Heart left ventricle (tissue), 16 donors: ENCODE results near the gene CEP83. TPM values are rescaled to one million over a fixed set of nuclear protein-coding genes. Genes with fewer than 3 reads are reported as not detected.

Source experiments
- ATAC-seq, 4 donors: fragments of 200-7000 bp; cut with Tn5 transposase; one replicate each; pipeline ENCODE4 v1.9.1; 2020 to 2022; ENCODE audit warnings: moderate library complexity in 4 of 4, mild to moderate bottlenecking in 3 of 4, moderate number of reproducible peaks in 1 of 4
- DNase-seq, 5 donors: peaks; one replicate each; pipeline ENCODE4 v3.0.0-alpha.2; 2020
- H3K27ac ChIP-seq, 12 donors: fragments of 200-600 bp; sonication (generic) in 4 of 12; one replicate each; pipeline versions ENCODE4 v1.5.0 to v1.8.0; 2016 to 2022; ENCODE audit warnings: mild to moderate bottlenecking in 2 of 12
- H3K27me3 ChIP-seq, 9 donors: fragments of 200-600 bp; sonication (generic) in 2 of 9; one replicate each; pipeline versions ENCODE4 v1.5.1 to v1.8.0; 2016 to 2022; ENCODE audit warnings: mild to moderate bottlenecking in 3 of 9
- H3K36me3 ChIP-seq, 9 donors: fragments of 200-600 bp; sonication (generic) in 2 of 9; one replicate each; pipeline versions ENCODE4 v1.5.0 to v1.8.0; 2018 to 2022; ENCODE audit warnings: mild to moderate bottlenecking in 2 of 9
- H3K4me1 ChIP-seq, 12 donors: fragments of 200-600 bp; sonication (generic) in 4 of 12; one replicate each; pipeline versions ENCODE4 v1.5.0 to v1.8.0; 2016 to 2022; ENCODE audit warnings: mild to moderate bottlenecking in 3 of 12
- H3K4me3 ChIP-seq, 12 donors: fragments of 200-600 bp; sonication (generic) in 4 of 12; one replicate each; pipeline versions ENCODE4 v1.5.0 to v1.8.0; 2017 to 2022; ENCODE audit warnings: mild to moderate bottlenecking in 9 of 12, moderate library complexity in 4 of 12
- H3K9me3 ChIP-seq, 12 donors: fragments of 200-600 bp; sonication (generic) in 4 of 12; one replicate each; pipeline versions ENCODE4 v1.5.0 to v1.8.0; 2016 to 2022; ENCODE audit warnings: mild to moderate bottlenecking in 1 of 12
- POLR2A ChIP-seq, 2 donors: fragments of 450-650 bp; IDR thresholded peaks; one replicate each; pipeline ENCODE4 v1.6.1; 2017; ENCODE audit warnings: antibody characterized with exemption in 2 of 2, mild to moderate bottlenecking in 2 of 2, moderate library complexity in 2 of 2
- WGBS, 4 donors: extraction: QIAGEN DNeasy Blood & Tissue Kit in 2 of 4; methylation state at CpG; one replicate each; pipeline versions ENCODE4 v1.1.5 to v1.1.7; 2013 to 2018; 5-methylcytosine and 5-hydroxymethylcytosine counted together
- intact Hi-C, 10 donors: fragments of 100-400 bp; cut with DNase I; formaldehyde crosslinking; loops; one replicate each; pipeline versions ENCODE4 v1.11.1 to v1.14.2; 2022
- polyA plus RNA-seq, 2 donors: library from polyadenylated mRNA; stranded (reverse); fragments of 200-250 nt; gene quantifications; one replicate each; pipeline ENCODE4 v1.2.3, GENCODE V29; 2013
- total RNA-seq, 9 donors: library from RNA; depleted of rRNA in 2 of 9; stranded (reverse); fragments of >200 nt in 2 of 9; fragmentation: NEBNext Ultra II Directional in 3 of 9; extraction: Animal tissue kit (Norgen Biotek cat#: 25700) in 3 of 9; gene quantifications; one replicate each; pipeline versions ENCODE4 v1.1.0 to v1.2.4, GENCODE V29; 2016 to 2023
- TF ChIP-seq, protein P1 (sequence below), 12 donors: fragments of 200-600 bp; sonication (generic) in 4 of 12; IDR thresholded peaks; one replicate each; pipeline versions ENCODE4 v1.5.0 to v1.8.0; 2018 to 2022; ENCODE audit warnings: antibody characterized with exemption in 12 of 12, mild to moderate bottlenecking in 5 of 12
- donor health status: ischemic (EF 13 %, LVEDD 7.1; RV severe dilation, severe dysfunction).
- donor health status: healthy with polysubstance abuse.
- donor health status: DM: no; HTN: yes; CAD: no.
- donor health status: DM: no; HTN: no; CAD: no.
- donor health status: ischemic (EF 25% LVEDD 6.9; RV normal size, moderate dysfunction).
- donor health status: ischemic (EF 25% LVEDD 5.7; RV mildly dilated, moderate dysfunction).
- donor health status: healthy.
- donor health status: DM: yes; HTN: yes; CAD: no.
- donor health status: ischemic (EF 35%, LVEDD 5.7; RV mildly dilated, moderate dysfunction).
- donor health status: nonischemic (EF 11% LVEDD 7.7; RV severe dilation, severe dysfunction).
- donor health status: DM: yes; HTN: yes; CAD: no.
- donor health status: PGD.
- donor health status: ischemic (EF 29% LVEDD 5.4; RV normal size, mild dysfunction).
- donor health status: nonischemic (EF 23%, LVEDD 6.1; RV moderate dilation, normal function).

The CEP83 gene
- total and polyA plus RNA-seq, 11 donors, result 5.4 to 13.4 (median 9.5) TPM

GRCh38 chr12:94264736-94265485, 194.8 kb downstream of the CEP83 start:
- intact Hi-C loops, result loop anchor here in 2 of 10 donors (5.0 to 10.0 kb wide), 2 partner anchors 32 to 160 kb away; no protein-coding TSS in a partner anchor
- ATAC-seq (no peak), DNase-seq (no peak)
- Histone ChIP-seq H3K27me3 (no peaks in the 10 kb centered on the region), H3K9me3 (no peaks in the 10 kb centered on the region), H3K36me3 (peaks cover 0 to 15% (median 0%) of the 10 kb centered on the region in 9 donors), H3K27ac (peak overlapping the region in 6 of 12 donors; percentile 9 to 94 (median 79)), H3K4me3 (no peak overlapping the region), H3K4me1 (peaks cover 9 to 79% (median 41%) of the 10 kb centered on the region in 12 donors)
- TF ChIP-seq, protein P1, sequence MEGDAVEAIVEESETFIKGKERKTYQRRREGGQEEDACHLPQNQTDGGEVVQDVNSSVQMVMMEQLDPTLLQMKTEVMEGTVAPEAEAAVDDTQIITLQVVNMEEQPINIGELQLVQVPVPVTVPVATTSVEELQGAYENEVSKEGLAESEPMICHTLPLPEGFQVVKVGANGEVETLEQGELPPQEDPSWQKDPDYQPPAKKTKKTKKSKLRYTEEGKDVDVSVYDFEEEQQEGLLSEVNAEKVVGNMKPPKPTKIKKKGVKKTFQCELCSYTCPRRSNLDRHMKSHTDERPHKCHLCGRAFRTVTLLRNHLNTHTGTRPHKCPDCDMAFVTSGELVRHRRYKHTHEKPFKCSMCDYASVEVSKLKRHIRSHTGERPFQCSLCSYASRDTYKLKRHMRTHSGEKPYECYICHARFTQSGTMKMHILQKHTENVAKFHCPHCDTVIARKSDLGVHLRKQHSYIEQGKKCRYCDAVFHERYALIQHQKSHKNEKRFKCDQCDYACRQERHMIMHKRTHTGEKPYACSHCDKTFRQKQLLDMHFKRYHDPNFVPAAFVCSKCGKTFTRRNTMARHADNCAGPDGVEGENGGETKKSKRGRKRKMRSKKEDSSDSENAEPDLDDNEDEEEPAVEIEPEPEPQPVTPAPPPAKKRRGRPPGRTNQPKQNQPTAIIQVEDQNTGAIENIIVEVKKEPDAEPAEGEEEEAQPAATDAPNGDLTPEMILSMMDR (IDR thresholded peaks at IDR 0.05), result no peak
- TF ChIP-seq POLR2A (IDR thresholded peaks at IDR 0.05), result no peak
- 82 to 87% (median 86%) methylated on average over 19 of the region's 19 CpGs for WGBS, 4 donors

DNA sequence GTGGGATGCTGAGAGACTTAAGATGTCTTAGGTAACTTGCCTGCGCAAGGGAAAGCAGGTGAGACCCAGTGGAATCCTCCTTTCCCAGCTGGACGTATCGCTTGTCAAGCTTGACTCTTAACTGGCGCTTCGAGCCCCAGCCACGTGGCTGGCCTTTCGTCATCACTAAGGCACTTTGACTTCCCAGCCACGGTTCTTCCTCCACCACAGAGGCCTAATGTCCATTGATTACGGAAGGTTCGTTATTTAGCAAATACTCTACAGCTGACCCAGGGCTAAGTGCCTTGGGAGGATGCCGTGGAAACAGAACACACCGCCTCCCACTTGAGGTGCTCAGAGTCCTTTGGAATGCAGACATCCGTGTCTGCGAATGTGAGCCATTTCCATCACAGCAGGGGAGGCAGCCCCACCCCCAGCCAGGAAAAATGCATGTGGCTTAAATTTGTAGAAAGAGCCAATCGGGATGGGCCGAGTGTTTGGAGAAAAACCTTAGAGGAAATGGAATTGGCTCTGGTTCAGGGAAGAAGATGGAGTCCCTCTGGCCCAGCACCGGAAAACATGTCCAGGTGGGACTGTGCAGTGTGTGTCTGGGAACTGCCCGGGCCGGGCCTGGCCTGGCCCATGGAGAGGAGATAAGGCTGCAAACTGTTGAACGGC, 195.6 kb downstream of the CEP83 start:
- peaks cover 0 to 21% (median 0%) of the 10 kb centered on the region in 9 donors for H3K36me3 ChIP-seq
- H3K27ac ChIP-seq, result peak overlapping the region in 9 of 12 donors; percentile 16 to 94 (median 83)
- H3K9me3 ChIP-seq, result no peaks in the 10 kb centered on the region
- TF ChIP-seq, protein P1 (IDR thresholded peaks at IDR 0.05), result no peak
- TF ChIP-seq POLR2A (IDR thresholded peaks at IDR 0.05), result no peak
- H3K4me3 ChIP-seq, result no peak overlapping the region
- peaks cover 9 to 79% (median 41%) of the 10 kb centered on the region in 12 donors for H3K4me1 ChIP-seq
- WGBS, 4 donors, result 59 to 68% (median 61%) methylated on average over 20 of the region's 20 CpGs
- DNase-seq (peak in 2 of 5 donors; percentile 30 to 39), ATAC-seq (no peak)
- no peaks in the 10 kb centered on the region for H3K27me3 ChIP-seq
- intact Hi-C loops, result loop anchor here in 2 of 10 donors (5.0 to 10.0 kb wide), 2 partner anchors 33 to 161 kb away; no protein-coding TSS in a partner anchor

DNA sequence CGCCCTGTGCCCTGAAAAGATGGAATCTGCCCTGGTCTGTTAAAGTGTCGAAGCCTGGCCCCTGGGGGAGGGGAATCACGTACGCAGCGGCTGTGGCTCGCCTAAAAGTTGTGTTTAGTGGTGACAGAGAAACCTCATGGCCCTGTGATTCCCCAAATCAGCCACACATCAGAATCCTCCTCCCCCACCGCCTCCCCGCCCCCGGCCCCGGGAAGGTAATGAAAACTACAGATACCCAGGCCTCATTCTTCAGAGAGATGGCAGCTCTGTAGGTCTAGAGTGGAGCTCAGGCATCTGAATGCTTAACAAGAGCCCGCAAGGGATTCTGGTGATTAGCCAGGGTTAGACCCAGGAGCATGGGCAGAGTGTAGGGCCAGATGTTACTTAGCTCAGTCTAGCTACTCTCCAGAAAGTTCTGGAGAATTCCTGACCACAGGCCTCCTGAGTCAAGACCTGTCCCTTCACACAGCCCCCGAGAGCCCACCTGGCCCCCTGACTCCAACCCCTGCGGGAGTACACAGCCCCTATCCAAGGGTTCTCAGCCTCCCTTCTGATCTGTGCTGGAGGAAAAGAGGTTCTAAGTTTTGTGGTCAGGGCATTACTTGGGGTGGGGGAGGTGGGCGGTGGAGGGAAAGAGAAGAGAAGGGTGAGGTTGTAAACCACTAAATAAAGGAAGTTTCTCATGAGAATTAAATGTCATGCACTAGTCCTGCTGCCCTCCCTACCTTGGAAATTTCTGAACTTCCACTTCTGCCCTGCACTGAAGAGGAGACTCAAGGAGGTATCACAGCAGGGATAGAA, 196.5 kb downstream of the CEP83 start:
- H3K27me3 ChIP-seq, result no peaks in the 10 kb centered on the region
- 65 to 95% (median 77%) methylated on average over 3 to 14 of the region's 14 CpGs for WGBS, 4 donors
- peak in 1 of 4 donors; percentile 7 for ATAC-seq
- peak overlapping the region; percentile 23 to 94 (median 82) for H3K27ac ChIP-seq
- peak in 1 of 5 donors; percentile 29 for DNase-seq
- no peak for TF ChIP-seq POLR2A (IDR thresholded peaks at IDR 0.05)
- TF ChIP-seq, protein P1 (IDR thresholded peaks at IDR 0.05), result no peak
- peaks cover 9 to 76% (median 41%) of the 10 kb centered on the region in 12 donors for H3K4me1 ChIP-seq
- no peaks in the 10 kb centered on the region for H3K9me3 ChIP-seq
- H3K36me3 ChIP-seq, result peaks cover 0 to 21% (median 0%) of the 10 kb centered on the region in 9 donors
- intact Hi-C loops, result loop anchor here in 2 of 10 donors (5.0 to 10.0 kb wide), 2 partner anchors 34 to 162 kb away; no protein-coding TSS in a partner anchor
- H3K4me3 ChIP-seq, result peak overlapping the region in 10 of 12 donors; percentile 44 to 65 (median 56)
